Osteoblast (primary cell): Measurements from ENCODE around the gene LRRFIP2. TPM values are rescaled to one million over a fixed set of nuclear protein-coding genes. Genes with fewer than 3 reads are reported as not detected.
"Not testable (repeated sequence)": the region's sequence is repeated elsewhere in the genome, so short reads cannot be mapped to it uniquely, and the experiment has no call there.

Experiments
- DNase-seq: peaks from one replicate; pipeline ENCODE4 v3.0.0; 2011; ENCODE audit warnings: low spot score, mixed read lengths; ENCODE audit not compliant: insufficient read length; ENCODE audit errors: missing footprints
- H2AFZ ChIP-seq: 2 replicates; pipeline ENCODE4 v1.6.0; 2011; ENCODE audit warnings: mild to moderate bottlenecking, low read length
- H3K27ac ChIP-seq: 2 replicates; pipeline ENCODE4 v1.5.1; 2011; ENCODE audit warnings: mild to moderate bottlenecking, low read depth, low read length, moderate library complexity
- H3K27me3 ChIP-seq: 2 replicates; pipeline ENCODE4 v1.6.0; 2012; ENCODE audit warnings: mild to moderate bottlenecking, control low read depth, inconsistent platforms, low read length, moderate library complexity; ENCODE audit not compliant: insufficient read depth
- H3K36me3 ChIP-seq: 2 replicates; pipeline ENCODE4 v1.5.1; 2011; ENCODE audit warnings: mild to moderate bottlenecking, low read length, control low read depth, moderate library complexity; ENCODE audit not compliant: insufficient read depth
- H3K4me1 ChIP-seq: 2 replicates; pipeline ENCODE4 v1.5.1; 2011; ENCODE audit warnings: mild to moderate bottlenecking, low read length, control low read depth, moderate library complexity; ENCODE audit not compliant: insufficient read depth
- H3K4me2 ChIP-seq: 2 replicates; pipeline ENCODE4 v1.6.0; 2011; ENCODE audit warnings: mild to moderate bottlenecking, low read length; ENCODE audit not compliant: insufficient read depth
- H3K4me3 ChIP-seq: fragments of 200-600 bp; sonication (generic); 3 replicates; pipeline ENCODE4 v1.5.1; 2012; ENCODE audit warnings: mild to moderate bottlenecking, low read length, inconsistent platforms; ENCODE audit not compliant: insufficient read depth
- H3K79me2 ChIP-seq: 2 replicates; pipeline ENCODE4 v1.6.0; 2012; ENCODE audit warnings: mild to moderate bottlenecking, low read length, control low read depth, inconsistent platforms; ENCODE audit not compliant: insufficient read depth
- H3K9me3 ChIP-seq: 2 replicates; pipeline ENCODE4 v1.5.1; 2011; ENCODE audit warnings: low read depth, low read length, control low read depth
- H4K20me1 ChIP-seq: 2 replicates; pipeline ENCODE4 v1.6.0; 2012; ENCODE audit warnings: mild to moderate bottlenecking, low read length, control low read depth; ENCODE audit not compliant: insufficient read depth
- total RNA-seq: library from RNA; depleted of rRNA; stranded (reverse); fragments of >200 nt; gene quantifications from 2 replicates; pipeline ENCODE4 v1.2.3, GENCODE V29; 2012
- TF ChIP-seq, protein P1 (sequence below): IDR thresholded peaks from 2 replicates; pipeline ENCODE4 v1.5.1; 2011; ENCODE audit warnings: mild to moderate bottlenecking, low read depth, low read length, moderate library complexity; ENCODE audit errors: extremely low read depth

The LRRFIP2 gene
- total RNA-seq, 1 donor = 71.3 TPM

DNA sequence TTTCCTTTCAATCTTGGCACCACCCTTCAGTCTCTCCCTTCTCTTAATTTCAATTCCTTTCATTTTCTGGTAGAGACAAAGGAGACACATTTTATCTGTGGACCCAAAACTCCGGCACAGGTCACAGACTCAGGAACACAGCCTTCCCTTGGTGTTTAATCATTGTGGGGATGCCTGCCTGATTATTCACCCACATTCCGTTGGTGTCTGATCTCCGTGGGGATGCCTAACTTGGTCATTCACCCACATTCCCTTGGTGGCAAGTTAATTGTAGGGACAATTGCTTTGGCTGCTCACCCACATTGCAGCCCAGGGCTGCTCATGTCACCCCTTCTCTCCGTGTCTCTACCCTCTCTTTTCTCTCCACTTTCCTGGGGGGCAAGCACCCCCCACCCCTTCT is 31.7 kb upstream of the LRRFIP2 start:
- not testable (repeated sequence) for H3K9me3 ChIP-seq, H4K20me1 ChIP-seq, H3K4me3 ChIP-seq, H2AFZ ChIP-seq, H3K27ac ChIP-seq, DNase-seq, H3K36me3 ChIP-seq, H3K79me2 ChIP-seq, H3K27me3 ChIP-seq
- Histone ChIP-seq H3K4me2 (peak overlapping the region; percentile 29), H3K4me1 (peaks cover 12% of the 10 kb centered on the region)

DNA sequence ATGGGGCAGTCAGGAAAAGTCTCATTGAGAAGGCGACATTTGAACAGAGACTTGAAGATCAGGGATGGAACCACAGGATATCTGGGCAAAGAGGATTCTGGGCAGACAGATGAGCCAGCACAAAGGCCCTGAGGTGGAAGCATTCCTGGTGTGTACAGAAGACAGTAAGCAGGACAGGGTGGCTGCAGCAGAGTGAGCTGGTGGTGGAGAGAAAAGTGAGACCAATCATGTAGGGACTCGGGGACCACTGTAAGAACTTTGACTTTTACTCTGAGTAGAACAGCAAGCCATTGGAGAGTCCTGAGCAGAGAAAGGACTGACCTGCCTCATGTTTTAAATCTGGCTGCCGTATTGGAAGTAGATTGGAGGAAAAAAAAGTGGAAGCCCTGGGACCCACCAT is 29.9 kb upstream of the LRRFIP2 start:
- H4K20me1 ChIP-seq = no peaks in the 10 kb centered on the region
- H3K4me3 ChIP-seq = no peak overlapping the region
- H3K27me3 ChIP-seq = no peaks in the 10 kb centered on the region
- DNase-seq = no peak
- H3K4me1 ChIP-seq = peaks cover 9% of the 10 kb centered on the region
- TF ChIP-seq, protein P1, sequence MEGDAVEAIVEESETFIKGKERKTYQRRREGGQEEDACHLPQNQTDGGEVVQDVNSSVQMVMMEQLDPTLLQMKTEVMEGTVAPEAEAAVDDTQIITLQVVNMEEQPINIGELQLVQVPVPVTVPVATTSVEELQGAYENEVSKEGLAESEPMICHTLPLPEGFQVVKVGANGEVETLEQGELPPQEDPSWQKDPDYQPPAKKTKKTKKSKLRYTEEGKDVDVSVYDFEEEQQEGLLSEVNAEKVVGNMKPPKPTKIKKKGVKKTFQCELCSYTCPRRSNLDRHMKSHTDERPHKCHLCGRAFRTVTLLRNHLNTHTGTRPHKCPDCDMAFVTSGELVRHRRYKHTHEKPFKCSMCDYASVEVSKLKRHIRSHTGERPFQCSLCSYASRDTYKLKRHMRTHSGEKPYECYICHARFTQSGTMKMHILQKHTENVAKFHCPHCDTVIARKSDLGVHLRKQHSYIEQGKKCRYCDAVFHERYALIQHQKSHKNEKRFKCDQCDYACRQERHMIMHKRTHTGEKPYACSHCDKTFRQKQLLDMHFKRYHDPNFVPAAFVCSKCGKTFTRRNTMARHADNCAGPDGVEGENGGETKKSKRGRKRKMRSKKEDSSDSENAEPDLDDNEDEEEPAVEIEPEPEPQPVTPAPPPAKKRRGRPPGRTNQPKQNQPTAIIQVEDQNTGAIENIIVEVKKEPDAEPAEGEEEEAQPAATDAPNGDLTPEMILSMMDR = no peak
- H3K4me2 ChIP-seq = no peak overlapping the region
- no peaks in the 10 kb centered on the region for H3K36me3 ChIP-seq
- H3K9me3 ChIP-seq = no peaks in the 10 kb centered on the region
- no peak overlapping the region for H3K27ac ChIP-seq
- H2AFZ ChIP-seq = no peak overlapping the region
- H3K79me2 ChIP-seq = no peaks in the 10 kb centered on the region

DNA sequence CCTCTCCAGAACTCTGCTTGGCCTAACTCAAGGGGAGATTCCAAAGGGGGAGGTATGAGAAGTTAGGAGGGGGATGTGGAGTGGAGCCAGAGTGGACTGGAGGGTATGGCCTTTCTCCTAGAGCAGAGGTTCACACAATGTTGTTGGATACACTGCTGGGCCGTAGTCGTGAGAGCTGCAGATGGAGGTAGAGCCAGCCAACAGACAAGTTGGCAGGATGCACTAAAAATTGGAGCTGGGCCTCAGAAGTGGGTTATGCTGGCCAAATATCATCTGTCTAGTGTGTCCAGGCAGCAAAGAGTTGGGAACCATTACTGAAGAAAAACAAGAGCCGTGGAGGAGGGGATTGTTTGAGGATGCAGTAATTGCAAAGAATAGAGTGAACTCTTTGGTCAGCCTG is 27.7 kb upstream of the LRRFIP2 start:
- Histone ChIP-seq H3K27ac (no peak overlapping the region), H3K4me2 (no peak overlapping the region), H3K36me3 (no peaks in the 10 kb centered on the region), H3K4me3 (no peak overlapping the region), H3K79me2 (no peaks in the 10 kb centered on the region), H3K9me3 (no peaks in the 10 kb centered on the region), H3K4me1 (peaks cover 32% of the 10 kb centered on the region), H2AFZ (no peak overlapping the region), H3K27me3 (no peaks in the 10 kb centered on the region), H4K20me1 (no peaks in the 10 kb centered on the region)
- TF ChIP-seq, protein P1 = no peak
- no peak for DNase-seq

DNA sequence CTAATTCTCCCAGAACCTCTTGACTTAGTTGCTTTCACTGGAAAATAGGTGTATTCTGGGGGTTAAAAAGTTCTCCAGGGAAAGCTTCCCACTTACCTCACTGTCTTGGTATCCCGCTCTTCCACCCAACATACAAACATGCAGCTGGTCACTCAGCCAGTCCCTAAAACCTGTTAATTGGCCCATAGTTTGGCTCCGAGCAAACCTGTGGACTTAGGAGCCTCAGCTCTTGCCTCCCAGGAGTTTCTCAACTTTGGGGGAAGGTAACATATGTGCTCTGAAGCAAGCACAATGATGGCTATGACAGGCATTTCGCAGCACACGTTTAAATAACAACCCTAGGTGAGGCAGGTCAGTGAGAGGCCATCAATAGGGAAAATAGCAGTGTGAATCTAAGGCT is 25.8 kb upstream of the LRRFIP2 start:
- no peaks in the 10 kb centered on the region for H3K79me2 ChIP-seq
- H3K27ac ChIP-seq = no peak overlapping the region
- no peak overlapping the region for H2AFZ ChIP-seq
- TF ChIP-seq, protein P1 = no peak
- H3K4me2 ChIP-seq = no peak overlapping the region
- H3K9me3 ChIP-seq = no peaks in the 10 kb centered on the region
- H3K4me1 ChIP-seq = peaks cover 26% of the 10 kb centered on the region
- no peaks in the 10 kb centered on the region for H3K36me3 ChIP-seq
- no peaks in the 10 kb centered on the region for H3K27me3 ChIP-seq
- H4K20me1 ChIP-seq = no peaks in the 10 kb centered on the region
- no peak overlapping the region for H3K4me3 ChIP-seq
- no peak for DNase-seq

DNA sequence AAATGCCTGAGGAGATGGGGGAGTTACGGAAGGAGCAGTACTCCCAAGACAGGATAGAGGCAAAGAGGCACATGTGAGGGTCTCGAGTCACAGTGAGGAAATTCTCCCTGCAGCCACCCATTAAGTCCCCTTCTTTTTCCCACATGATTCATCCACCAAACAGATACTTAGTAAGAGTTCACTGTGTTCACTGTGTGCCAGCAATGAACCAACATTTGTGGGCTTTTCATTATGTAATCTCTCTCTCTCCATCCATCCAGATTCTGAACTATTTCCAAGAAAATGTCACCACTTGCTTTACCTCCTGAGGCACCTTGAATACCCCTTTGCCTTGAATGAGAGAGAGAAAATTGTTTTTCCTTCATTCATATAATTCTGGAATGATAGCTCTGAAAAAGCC is 24.6 kb upstream of the LRRFIP2 start:
- no peaks in the 10 kb centered on the region for H3K79me2 ChIP-seq
- peak overlapping the region; percentile 69 for H3K27ac ChIP-seq
- no peaks in the 10 kb centered on the region for H3K27me3 ChIP-seq
- H3K4me3 ChIP-seq = no peak overlapping the region
- TF ChIP-seq, protein P1 = no peak
- no peaks in the 10 kb centered on the region for H3K9me3 ChIP-seq
- no peaks in the 10 kb centered on the region for H3K36me3 ChIP-seq
- H3K4me2 ChIP-seq = no peak overlapping the region
- H2AFZ ChIP-seq = no peak overlapping the region
- peaks cover 26% of the 10 kb centered on the region for H3K4me1 ChIP-seq
- DNase-seq = peak; percentile 74
- H4K20me1 ChIP-seq = no peaks in the 10 kb centered on the region
